ENCODE results near the gene C10orf120.

Gene C10orf120

GRCh38 chr10:122699796-122700455 is at the start of gene C10orf120:
TSS of gene C10orf120 (minus strand) at chr10:122699846. CDS start at chr10:122699790, 56 bp downstream.
- DNase-seq (ENCODE audit: low spot score) = no peak

DNA sequence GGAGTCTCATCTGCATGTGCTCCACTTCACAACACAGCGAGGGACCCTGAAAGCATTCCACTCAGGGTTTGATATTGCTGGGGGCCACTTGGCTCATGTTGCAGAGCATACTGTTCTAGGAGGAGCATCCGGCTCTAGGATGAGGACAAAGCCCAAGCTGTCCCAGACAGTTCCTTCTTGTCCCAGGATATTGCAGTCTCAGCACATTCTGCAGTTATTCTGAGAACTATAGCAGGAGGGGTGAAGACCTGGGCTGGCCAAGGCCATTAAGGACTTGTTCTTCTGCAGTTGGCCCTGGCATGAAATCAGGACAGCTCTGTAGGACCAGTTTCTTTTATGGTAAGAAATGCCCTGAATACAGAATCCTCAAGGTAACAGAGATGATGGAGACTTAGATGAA is 48.9 kb upstream of the C10orf120 start:
- no peak for DNase-seq (ENCODE audit: low spot score)

DNA sequence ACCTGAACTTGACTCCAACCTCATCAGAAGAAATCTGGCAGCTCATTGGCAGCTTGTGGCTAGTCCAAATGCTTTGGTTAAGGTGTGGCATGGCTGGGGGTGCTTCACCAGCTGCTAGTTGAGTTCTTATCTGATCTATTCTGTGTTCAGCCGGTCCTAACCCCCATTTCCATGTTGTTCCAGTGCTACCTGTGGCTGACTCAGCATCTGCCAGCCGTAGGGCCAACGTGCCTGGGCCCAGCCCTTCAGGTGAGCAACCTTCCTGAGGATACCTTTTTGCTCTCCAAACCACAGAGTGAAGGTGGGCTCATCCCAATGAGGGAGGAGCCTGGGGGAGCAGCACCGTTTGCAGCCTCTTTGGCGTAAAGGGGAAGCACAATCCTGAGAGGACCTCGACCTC is 46.8 kb upstream of the C10orf120 start:
- no peak for DNase-seq (ENCODE audit: low spot score)

- no peak for DNase-seq (ENCODE audit: low spot score)
Measured at GRCh38 chr10:122744257-122744656, 44.6 kb upstream of the C10orf120 start.

DNA sequence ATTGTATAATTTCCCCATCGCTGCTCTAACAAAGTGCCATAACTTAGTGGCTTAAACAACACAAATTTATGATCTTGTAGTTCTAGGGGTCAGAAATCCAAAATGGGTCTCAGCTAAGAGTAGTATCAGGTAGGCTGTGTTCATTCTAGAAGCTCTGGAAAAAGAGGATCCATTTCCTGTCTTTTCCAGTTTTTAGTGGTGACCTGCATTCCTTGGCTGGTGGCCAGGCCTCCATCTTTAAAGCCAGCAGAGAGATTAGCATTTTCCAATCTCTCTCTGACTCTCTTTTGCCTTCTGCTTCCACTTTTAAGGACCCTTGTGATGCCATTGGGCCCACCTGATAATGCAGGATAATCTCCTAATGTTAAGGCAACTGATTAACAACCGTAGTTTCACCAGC is 41.0 kb upstream of the C10orf120 start:
- no peak for DNase-seq (ENCODE audit: low spot score)

DNA sequence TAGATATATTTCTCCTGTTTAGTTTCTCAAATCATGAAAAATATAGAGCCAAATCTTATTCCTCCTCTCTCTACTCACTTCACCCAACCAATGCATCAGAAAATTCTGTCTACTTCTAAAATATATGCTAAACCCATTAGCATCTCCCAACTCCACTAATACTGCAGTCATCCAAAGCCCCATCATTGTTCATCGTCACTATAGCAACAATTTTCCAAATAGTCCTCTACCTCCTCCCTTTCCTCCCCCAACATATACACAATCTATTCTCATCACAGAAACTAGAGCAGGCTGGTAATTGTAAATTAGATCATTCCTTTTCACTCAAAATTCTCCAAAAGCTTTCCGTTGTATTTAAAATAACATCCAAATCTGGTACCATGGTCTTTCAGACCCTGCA is 38.4 kb upstream of the C10orf120 start:
- DNase-seq (ENCODE audit: low spot score) = peak; percentile 50

GRCh38 chr10:122733931-122734665 is 34.5 kb upstream of the C10orf120 start:
- DNase-seq (ENCODE audit: low spot score) = no peak

DNA sequence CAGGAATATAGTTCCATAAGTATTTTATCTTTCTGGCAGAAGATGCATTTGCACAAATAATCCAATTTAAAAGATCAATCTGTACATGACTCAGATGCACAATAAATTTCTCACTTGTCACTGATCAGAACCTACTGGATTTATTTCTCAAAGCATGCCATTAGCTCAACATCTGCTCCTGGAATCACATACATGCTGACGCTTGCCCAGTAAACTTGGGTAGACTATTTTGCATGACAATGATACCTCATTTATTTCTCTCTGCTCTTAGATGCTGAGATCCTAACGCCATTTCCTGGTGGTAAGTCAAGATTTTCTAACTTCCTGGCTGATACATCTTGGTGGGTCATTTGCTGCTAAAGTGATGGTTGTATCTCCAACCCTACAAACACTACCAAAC is 33.8 kb upstream of the C10orf120 start:
- DNase-seq (ENCODE audit: low spot score) = no peak

- DNase-seq (ENCODE audit: low spot score) = no peak
Measured at GRCh38 chr10:122730238-122730637, 30.6 kb upstream of the C10orf120 start.

DNA sequence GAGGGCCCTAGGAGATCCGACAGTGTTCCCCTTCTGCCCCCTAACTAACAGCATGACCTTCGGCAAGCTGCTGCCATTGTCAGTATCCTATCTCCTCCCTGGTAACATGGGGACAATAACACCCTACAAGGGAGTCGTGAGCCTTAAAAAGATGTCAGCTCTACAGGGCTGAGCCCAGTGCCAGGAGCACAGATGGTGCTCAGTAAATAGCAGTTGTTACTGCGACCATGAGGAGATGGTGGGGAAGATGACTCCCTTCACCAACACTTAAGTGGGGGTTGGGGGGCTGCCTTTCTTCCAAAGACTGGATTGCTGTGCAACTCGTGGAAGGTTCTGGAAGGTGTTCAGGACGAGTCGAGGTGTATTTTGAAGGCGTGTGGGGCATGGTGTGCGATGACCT is 29.5 kb upstream of the C10orf120 start:
- no peak for DNase-seq (ENCODE audit: low spot score)

GRCh38 chr10:122727426-122727825 is 27.8 kb upstream of the C10orf120 start:
- DNase-seq (ENCODE audit: low spot score) = no peak

DNA sequence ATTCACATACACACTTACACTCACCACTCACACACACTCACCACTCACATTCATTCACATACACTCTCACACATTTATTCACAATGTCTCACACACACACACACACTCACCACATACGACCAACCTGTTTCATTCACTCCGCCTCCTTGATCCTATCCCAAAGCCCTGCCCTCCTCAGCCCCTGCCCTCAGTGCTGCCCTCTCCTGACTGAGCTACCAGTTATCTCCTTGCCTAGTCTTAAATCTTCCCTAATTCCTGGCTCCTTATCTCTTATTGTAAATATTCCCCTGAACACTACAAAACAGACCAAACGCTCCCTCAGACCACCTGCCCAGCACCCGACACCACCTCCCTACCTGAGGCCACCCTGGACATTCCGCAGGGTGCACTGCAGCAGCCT is 26.1 kb upstream of the C10orf120 start:
- DNase-seq (ENCODE audit: low spot score) = no peak

DNA sequence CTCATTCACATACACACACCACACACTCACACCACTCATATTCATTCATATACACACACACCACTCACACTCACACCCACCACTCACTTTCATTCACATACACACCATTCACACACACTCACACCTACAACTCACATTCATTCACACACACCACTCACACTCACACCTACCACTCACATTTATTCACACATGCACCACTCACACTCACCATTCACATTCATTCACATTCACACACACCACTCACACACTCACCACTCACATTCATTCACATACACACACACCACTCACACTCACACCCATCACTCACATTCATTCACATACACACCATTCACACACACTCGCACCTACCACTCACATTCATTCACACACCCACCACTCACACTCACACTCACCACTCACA is 25.4 kb upstream of the C10orf120 start:
- no peak for DNase-seq (ENCODE audit: low spot score)

GRCh38 chr10:122721111-122721510 is 21.5 kb upstream of the C10orf120 start:
- no peak for DNase-seq (ENCODE audit: low spot score)

DNA sequence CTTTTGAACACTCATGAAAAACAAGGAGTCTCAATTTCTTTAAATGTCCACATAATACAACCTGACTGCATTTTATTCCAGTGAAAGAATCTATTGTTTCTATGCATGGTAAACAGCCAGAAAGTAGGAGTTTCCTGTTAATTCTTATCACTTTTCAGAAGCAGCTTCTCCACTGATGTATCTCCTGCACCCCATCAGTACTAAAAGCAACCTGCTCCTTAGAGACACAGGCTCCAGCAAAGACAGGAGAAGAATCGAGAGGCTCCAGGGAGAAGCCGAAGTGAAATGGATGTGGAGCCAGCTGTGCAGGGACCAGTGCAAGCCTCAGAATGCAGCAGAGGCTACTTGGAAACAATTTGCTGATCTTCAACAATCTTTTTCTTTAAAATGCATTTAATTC is 16.4 kb upstream of the C10orf120 start:
- no peak for DNase-seq (ENCODE audit: low spot score)

- no peak for DNase-seq (ENCODE audit: low spot score)
Measured at GRCh38 chr10:122715576-122715975, 15.9 kb upstream of the C10orf120 start.

DNA sequence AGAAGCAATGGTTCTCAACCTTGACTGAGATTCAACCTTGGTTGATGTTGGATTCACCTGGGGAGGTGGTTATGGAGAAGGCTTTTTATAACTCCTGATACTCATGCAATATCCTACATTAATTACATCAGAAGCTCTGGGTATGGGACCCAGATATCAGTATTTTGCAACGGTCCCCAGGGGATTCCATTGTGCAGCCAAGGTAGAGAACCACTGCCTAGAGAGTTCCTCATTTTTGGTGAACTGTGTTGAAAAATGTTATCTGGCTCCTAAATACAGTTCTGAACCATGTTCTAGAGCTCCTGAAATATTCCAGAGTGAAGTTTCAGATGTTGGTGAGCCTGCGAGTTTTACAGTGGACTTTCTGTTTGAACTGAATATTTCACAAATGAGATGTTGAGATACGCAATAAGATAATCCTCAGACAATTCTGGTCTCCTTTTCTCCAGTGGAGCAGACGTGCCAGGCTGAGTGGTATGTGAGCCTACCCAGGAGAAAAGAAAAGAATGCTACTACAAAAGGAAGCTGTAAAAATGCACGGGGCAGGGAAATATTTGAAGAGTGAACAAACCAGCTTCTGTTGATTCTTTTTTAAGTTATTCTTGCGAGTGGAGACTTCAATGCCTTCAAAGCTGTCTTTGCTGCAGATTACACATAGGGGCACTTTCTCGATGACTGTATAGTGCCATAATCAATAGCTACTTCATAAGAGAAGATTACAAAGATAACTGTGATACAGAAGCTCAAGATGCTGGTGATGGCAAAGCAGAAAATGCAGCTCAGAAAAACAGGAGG is 13.6 kb upstream of the C10orf120 start:
- no peak for DNase-seq (ENCODE audit: low spot score)

DNA sequence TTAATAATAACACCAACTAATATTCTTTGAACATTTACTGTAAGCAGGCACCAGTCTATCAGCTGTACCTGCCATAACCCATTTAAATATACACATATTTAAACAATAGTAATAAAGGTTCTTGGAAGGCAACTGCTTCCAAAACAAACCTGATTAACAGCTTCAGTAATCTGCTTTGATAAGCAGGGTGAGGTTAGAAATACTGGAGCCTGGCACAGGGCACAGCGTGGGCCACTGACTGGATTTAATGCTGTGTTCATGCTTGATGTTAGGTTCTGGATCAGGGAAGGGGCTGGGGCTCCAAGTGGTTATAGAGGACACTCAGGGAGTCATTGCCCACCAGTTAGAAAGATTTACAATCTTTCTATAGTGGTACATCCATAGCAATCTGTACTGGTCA is 10.9 kb upstream of the C10orf120 start:
- no peak for DNase-seq (ENCODE audit: low spot score)

- no peak for DNase-seq (ENCODE audit: low spot score)
Measured at GRCh38 chr10:122709971-122710370, 10.3 kb upstream of the C10orf120 start.

DNA sequence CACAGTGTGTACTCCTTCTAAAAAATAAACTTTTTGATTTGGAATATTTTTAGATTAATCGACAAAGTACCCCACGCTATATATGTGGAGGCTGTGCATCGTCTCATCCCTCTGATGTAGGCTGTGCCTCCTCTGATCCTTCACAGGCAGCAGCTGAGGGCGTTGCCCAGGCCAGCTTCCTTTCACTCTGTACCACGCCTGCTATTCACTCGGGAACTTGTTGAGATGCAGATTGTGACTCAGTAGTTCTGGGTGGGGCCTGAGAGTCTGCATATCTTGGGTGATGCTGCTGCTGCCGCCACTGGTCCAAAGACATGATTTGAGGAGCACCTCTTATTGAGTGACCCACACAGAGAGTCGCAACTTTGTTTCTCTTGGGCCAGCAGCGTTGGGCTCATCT is 7.9 kb upstream of the C10orf120 start:
- no peak for DNase-seq (ENCODE audit: low spot score)

DNA sequence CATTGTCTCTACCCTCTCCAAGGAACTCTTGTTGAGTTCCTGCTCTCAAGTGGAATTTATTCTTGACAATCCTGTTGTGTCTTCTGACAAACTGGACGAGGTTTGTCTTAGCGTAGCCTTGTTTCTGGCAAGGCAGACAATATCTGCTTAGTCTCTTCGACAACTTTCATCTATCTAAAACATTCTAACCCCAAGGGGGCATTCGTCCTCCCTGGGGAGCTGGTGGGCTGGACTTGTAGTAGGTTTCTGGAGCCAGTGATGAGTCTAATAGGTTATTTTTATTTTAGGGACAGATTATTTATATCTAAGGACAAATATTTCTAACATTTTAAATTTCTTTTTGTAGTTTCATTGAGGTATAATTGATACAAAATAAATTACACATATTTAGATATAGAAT is 7.3 kb upstream of the C10orf120 start:
- no peak for DNase-seq (ENCODE audit: low spot score)

GRCh38 chr10:122706467-122706866 is 6.8 kb upstream of the C10orf120 start:
- no peak for DNase-seq (ENCODE audit: low spot score)
